Measurements from ENCODE around the gene RBMY1B.
"Not testable (repeated sequence)": the region's sequence is repeated elsewhere in the genome, so short reads cannot be mapped to it uniquely, and the experiment has no call there.

Gene RBMY1B

DNA sequence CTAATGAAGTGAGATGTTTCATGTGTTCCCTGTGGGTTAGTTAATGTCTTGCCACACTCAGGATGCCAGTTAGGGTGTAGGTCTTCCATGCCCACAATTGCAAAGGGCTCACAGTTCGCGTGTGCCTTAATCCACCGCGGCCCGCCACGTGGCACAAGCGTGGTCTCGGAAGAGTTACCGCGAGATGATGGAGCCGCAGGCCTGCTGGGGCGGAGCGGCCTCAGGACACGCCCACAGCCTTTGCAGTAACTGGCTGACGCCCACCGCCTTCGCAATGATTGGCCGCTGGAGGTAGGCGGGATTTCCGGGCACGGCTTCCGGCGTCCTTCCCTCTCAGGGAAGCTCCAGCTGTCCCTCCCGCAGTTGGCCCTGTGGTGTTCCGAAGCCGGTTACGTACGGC, at the start of gene RBMY1B:
Gene RBMY1B (plus strand): TSS at position 301 of the 400 bp plus-strand sequence. CDS start 2,013 bp downstream, outside the sequence.
- DNase-seq: not testable (repeated sequence)

GRCh38 chrY:21462915-21463314, 48.2 kb upstream of the RBMY1B start:
- not testable (repeated sequence) for DNase-seq

- DNase-seq: no peak
Observed at GRCh38 chrY:21482967-21483366, 28.2 kb upstream of the RBMY1B start.

DNA sequence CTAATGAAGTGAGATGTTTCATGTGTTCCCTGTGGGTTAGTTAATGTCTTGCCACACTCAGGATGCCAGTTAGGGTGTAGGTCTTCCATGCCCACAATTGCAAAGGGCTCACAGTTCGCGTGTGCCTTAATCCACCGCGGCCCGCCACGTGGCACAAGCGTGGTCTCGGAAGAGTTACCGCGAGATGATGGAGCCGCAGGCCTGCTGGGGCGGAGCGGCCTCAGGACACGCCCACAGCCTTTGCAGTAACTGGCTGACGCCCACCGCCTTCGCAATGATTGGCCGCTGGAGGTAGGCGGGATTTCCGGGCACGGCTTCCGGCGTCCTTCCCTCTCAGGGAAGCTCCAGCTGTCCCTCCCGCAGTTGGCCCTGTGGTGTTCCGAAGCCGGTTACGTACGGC, 23.4 kb downstream of the RBMY1B start, which contains the start of gene RBMY1A1:
Gene RBMY1A1 (plus strand): TSS at position 301 of the 400 bp plus-strand sequence. CDS start 2,013 bp downstream, outside the sequence.
- DNase-seq: not testable (repeated sequence)

DNA sequence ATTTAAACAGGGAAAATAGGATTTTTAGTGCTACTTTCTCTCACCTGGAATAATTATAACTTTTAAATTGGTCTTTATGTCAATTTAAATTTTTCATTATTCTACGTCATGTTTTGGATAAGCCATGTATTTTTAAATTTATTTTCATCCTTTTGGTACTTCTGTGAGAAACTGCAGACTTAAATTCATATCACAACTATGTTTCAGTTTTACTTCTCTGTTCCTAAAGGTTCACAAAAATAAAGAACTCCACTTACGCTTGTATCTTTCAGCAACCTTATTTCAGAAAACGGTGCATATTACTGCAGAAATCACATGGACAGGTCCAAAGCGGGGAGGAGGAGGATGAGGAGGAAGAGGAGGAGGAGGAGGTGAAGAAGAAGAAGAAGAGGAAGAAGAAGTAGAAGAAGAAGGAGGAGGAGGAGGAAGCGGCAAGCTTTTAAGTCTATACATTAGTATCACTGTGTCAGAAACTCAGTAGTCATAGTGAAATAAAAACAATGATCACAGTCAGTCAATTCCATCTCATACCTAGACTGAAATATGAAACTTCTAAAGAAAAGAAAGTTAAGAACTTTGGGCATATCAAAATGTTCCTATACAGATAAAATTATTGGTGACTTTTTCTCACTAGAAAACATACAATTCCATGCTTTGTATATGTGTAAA, 48.3 kb downstream of the RBMY1B start:
- not testable (repeated sequence) for DNase-seq

Measured in NCI-H2227 treated with DMSO at 0.1 percent for 48 hours (cell line).